Loucy (cell line): ENCODE data around the gene ZGRF1.
"Not testable (repeated sequence)": the region's sequence is repeated elsewhere in the genome, so short reads cannot be mapped to it uniquely, and the experiment has no call there.

Source experiments
- H2AFZ ChIP-seq: fragments of 200-600 bp; sonication (generic); 2 replicates; pipeline ENCODE4 v1.6.0; 2016; ENCODE audit warnings: antibody characterized with exemption, mild to moderate bottlenecking, low read length, moderate library complexity
- H3F3A ChIP-seq: fragments of 200-600 bp; 2 replicates; pipeline ENCODE4 v1.6.0; 2016; ENCODE audit warnings: antibody characterized with exemption, low read depth, mild to moderate bottlenecking
- H3K27me3 ChIP-seq: fragments of 200-600 bp; sonication (generic); 2 replicates; pipeline ENCODE4 v1.6.1; 2014; ENCODE audit warnings: low read length, mild to moderate bottlenecking; ENCODE audit not compliant: insufficient read depth, poor library complexity, severe bottlenecking
- H3K36me3 ChIP-seq: fragments of 200-600 bp; sonication (generic); 2 replicates; pipeline ENCODE4 v1.6.1; 2016; ENCODE audit warnings: low read length; ENCODE audit not compliant: insufficient read depth
- H3K4me1 ChIP-seq: fragments of 200-600 bp; sonication (generic); 2 replicates; pipeline ENCODE4 v1.5.1; 2014; ENCODE audit warnings: low read length, mild to moderate bottlenecking; ENCODE audit not compliant: insufficient read depth, poor library complexity, severe bottlenecking
- H3K4me2 ChIP-seq: fragments of 200-600 bp; sonication (generic); 2 replicates; pipeline ENCODE4 v1.6.0; 2014; ENCODE audit warnings: antibody characterized with exemption, low read length, low read depth, mild to moderate bottlenecking; ENCODE audit not compliant: poor library complexity, severe bottlenecking
- H3K4me3 ChIP-seq: fragments of 200-600 bp; sonication (generic); 2 replicates; pipeline ENCODE4 v1.5.1; 2014; ENCODE audit warnings: low read length, mild to moderate bottlenecking, mixed read lengths; ENCODE audit not compliant: poor library complexity, severe bottlenecking
- H3K79me2 ChIP-seq: fragments of 200-600 bp; sonication (generic); 2 replicates; pipeline ENCODE4 v1.6.1; 2014; ENCODE audit warnings: low read length; ENCODE audit not compliant: insufficient read depth
- H3K9ac ChIP-seq: fragments of 200-600 bp; sonication (generic); 2 replicates; pipeline ENCODE4 v1.6.0; 2014; ENCODE audit warnings: mild to moderate bottlenecking, low read depth, low read length, moderate library complexity; ENCODE audit not compliant: poor library complexity, severe bottlenecking
- H3K9me2 ChIP-seq: fragments of 200-600 bp; sonication (generic); replicated peaks from 2 replicates; pipeline ENCODE4 v1.6.1; 2016; ENCODE audit warnings: low read depth, low read length, mixed read lengths
- H3K9me3 ChIP-seq: fragments of 200-600 bp; sonication (generic); 2 replicates; pipeline ENCODE4 v1.6.1; 2014; ENCODE audit warnings: mild to moderate bottlenecking, antibody characterized with exemption, low read length, low read depth; ENCODE audit not compliant: insufficient read depth
- H4K20me1 ChIP-seq: fragments of 200-600 bp; sonication (generic); 2 replicates; pipeline ENCODE4 v1.6.0; 2014; ENCODE audit warnings: antibody characterized with exemption, low read length, mild to moderate bottlenecking; ENCODE audit not compliant: insufficient read depth, poor library complexity, severe bottlenecking
- EZH2phosphoT487 ChIP-seq: fragments of 200-600 bp; IDR thresholded peaks from 2 replicates; pipeline ENCODE4 v1.6.1; 2018; ENCODE audit warnings: antibody characterized with exemption, mild to moderate bottlenecking, moderate library complexity, borderline replicate concordance
- TF ChIP-seq, protein P1 (sequence below): fragments of 200-600 bp; sonication (generic); conservative IDR thresholded peaks from 2 replicates; pipeline ENCODE4 v1.5.1; 2014; ENCODE audit warnings: mild to moderate bottlenecking, antibody characterized with exemption, low read length

ZGRF1 gene

DNA sequence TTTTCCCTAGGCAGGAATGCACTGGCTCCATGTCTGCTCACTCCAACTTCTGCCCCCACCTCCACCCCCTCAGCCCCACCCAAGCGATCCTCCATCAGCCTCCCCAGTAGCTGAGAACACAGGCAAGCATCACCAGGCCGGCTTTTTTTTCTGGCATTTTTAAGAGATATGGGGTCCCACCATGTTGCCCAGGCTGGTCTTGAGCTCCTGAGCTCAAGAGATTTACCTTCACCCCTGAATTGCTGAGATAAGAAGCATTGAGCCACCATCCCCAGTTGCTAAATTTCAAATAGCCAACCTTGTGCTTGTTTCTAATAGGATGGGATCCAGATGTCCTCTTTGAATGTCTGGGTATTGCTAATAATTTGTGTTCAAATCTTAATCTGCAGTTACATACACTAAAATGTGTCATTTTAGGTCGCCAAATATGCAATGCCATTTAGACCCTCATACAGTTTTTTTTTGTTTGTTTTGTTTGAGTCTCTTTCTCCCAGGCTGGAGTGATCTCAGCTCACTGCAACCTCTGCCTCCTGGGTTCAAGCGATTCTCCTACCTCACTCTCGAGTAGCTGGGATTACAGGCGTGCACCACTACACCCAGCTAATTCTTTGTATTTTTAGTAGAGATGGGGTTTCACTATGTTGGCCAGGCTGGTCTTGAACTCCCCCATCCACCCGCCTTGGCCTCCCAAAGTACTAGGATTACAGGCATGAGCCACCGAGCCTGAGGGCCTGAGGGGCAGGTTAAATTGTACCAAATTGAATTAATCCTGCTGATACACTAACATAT, 9.0 kb upstream of the ZGRF1 start:
- H3K79me2 ChIP-seq, result peaks cover 19% of the 10 kb centered on the region; the same call in 1 of the 2 replicates
- H3K4me2 ChIP-seq, result no peak overlapping the region

DNA sequence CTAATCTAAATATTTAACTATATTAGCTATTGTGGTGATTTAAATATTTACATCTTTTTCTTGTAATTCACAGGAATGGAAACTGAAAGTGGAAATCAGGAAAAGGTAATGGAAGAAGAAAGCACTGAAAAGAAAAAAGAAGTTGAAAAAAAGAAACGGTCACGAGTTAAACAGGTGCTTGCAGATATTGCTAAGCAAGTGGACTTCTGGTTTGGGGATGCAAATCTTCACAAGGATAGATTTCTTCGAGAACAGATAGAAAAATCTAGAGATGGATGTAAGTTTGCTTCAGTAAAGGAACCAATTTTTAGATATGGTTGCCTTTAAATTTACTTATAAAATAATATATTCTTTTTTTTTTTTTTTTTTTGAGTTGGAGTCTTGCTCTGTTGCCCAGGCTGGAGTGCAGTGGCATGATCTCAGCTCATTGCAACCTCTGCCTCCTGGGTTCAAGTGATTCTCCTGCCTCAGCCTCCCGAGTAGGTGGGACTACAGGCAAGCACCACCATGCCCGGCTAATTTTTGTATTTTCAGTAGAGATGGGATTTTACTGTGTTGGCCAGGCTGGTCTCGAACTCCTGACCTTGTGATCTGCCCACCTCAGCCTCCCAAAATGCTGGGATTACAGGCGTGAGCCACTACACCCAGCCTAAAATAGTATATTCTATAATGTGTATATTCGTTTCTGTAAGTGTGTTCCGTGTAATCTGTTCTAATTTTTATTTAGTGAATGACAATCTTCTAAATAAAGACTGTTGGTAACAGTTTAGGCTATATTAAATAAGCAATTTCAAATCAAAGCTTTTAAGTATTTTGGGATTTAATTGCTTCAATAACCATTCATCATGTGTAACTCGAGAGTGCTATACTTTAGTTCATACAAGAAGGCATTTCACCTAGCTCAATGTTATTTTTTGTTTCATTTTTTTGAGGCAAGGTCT, 8.2 kb upstream of the ZGRF1 start:
- H2AFZ ChIP-seq, H3F3A ChIP-seq, H3K27me3 ChIP-seq, H3K4me2 ChIP-seq, H3K9me3 ChIP-seq, H3K4me3 ChIP-seq, H3K9ac ChIP-seq, H3K9me2 ChIP-seq, H4K20me1 ChIP-seq, H3K4me1 ChIP-seq: not testable (repeated sequence)
- Histone ChIP-seq H3K79me2 (peaks cover 27% of the 10 kb centered on the region; the same call in 1 of the 2 replicates), H3K36me3 (peaks cover 36% of the 10 kb centered on the region; the same call in 1 of the 2 replicates)

More for the DNA sequence above, 9.0 kb upstream of the ZGRF1 start:
- Histone ChIP-seq H3K36me3 (peaks cover 40% of the 10 kb centered on the region; the same call in 1 of the 2 replicates), H3K4me3 (no peak overlapping the region), H3K4me1 (no peaks in the 10 kb centered on the region), H3K9me3 (no peaks in the 10 kb centered on the region), H3K9ac (no peak overlapping the region), H2AFZ (no peak overlapping the region), H3F3A (no peaks in the 10 kb centered on the region), H3K9me2 (no peaks in the 10 kb centered on the region), H4K20me1 (no peaks in the 10 kb centered on the region), H3K27me3 (no peaks in the 10 kb centered on the region)
- no peak for TF ChIP-seq EZH2phosphoT487
- TF ChIP-seq, protein P1, sequence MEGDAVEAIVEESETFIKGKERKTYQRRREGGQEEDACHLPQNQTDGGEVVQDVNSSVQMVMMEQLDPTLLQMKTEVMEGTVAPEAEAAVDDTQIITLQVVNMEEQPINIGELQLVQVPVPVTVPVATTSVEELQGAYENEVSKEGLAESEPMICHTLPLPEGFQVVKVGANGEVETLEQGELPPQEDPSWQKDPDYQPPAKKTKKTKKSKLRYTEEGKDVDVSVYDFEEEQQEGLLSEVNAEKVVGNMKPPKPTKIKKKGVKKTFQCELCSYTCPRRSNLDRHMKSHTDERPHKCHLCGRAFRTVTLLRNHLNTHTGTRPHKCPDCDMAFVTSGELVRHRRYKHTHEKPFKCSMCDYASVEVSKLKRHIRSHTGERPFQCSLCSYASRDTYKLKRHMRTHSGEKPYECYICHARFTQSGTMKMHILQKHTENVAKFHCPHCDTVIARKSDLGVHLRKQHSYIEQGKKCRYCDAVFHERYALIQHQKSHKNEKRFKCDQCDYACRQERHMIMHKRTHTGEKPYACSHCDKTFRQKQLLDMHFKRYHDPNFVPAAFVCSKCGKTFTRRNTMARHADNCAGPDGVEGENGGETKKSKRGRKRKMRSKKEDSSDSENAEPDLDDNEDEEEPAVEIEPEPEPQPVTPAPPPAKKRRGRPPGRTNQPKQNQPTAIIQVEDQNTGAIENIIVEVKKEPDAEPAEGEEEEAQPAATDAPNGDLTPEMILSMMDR, result no peak

DNA sequence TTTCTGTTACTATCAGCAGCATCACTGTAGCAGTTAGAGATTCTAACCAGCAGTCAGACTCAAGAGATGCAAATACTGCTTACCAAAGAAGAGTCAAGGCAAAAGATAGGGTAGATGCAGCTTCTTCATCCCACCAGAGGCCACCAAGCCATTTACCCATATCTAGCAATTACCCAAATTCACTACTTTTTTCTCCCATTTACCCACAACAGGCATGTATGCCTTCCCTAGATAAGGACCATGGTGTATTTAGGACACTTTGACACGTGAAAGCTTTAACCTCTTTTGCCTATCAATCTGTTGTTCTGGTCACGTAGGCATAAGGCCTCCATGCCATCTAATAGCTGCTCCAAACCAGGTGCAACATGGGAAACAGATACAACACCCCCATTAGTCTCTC, 5.8 kb upstream of the ZGRF1 start:
- TF ChIP-seq, protein P1, result no peak
- Histone ChIP-seq H3K79me2 (peaks cover 49% of the 10 kb centered on the region), H4K20me1 (no peaks in the 10 kb centered on the region), H3K4me1 (peaks cover 11% of the 10 kb centered on the region), H3F3A (no peaks in the 10 kb centered on the region), H3K9ac (no peak overlapping the region), H3K27me3 (no peaks in the 10 kb centered on the region), H3K9me2 (no peaks in the 10 kb centered on the region), H3K36me3 (peaks cover 20% of the 10 kb centered on the region; the same call in 1 of the 2 replicates), H3K4me2 (no peak overlapping the region), H2AFZ (no peak overlapping the region), H3K9me3 (no peaks in the 10 kb centered on the region), H3K4me3 (no peak overlapping the region)
